ENCODE results near the gene MEA1.

The MEA1 gene

GRCh38 chr6:42970871-42971612, 42.7 kb downstream of the MEA1 start:
- no peak for DNase-seq (ENCODE audit: low read depth)

- no peak for DNase-seq (ENCODE audit: low read depth)
These were observed 43.8 kb downstream of the MEA1 start for GRCh38 chr6:42969934-42970333.

DNA sequence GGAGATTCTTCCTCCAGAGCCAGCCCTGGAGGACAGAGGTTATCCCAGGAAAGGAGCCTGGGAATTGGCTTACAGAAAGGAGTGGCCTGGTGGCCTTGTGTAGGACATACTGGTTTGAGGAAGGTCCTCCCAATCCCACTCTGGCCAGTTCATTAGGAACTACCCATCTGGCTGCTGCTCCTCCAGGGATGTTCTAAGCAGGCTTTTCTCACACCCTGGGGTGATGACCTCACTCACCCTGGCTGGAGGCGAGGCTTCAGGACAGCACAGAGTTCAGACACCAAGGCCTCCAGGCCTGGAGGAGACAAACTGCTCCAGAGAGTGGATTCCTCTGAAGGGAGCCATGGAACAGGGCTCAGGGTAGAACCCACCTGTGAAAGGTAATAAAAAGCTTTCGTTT, 44.3 kb downstream of the MEA1 start:
- DNase-seq (ENCODE audit: low read depth) = no peak

DNA sequence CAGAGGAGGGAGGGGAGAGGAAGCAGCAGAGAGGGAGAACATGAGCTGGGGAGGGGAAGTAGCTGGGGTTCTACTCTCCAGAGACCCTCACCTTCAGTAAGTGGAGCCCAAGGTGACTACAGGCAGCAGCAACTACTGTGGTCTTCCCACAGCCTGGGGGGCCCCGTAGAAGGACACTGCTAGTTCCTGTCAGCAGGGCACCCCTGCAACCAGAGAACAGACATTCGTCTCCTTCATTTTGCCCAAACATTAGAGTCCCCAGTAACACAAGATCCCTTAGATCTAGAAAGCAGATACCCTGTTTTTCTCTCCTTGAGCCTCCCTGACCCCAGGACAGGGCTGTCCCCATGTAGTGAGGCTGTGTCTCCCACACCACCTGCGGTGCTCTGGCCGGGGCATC, 45.0 kb downstream of the MEA1 start:
- DNase-seq (ENCODE audit: low read depth) = no peak

GRCh38 chr6:42968126-42968701, 45.5 kb downstream of the MEA1 start:
- no peak for DNase-seq (ENCODE audit: low read depth)

- no peak for DNase-seq (ENCODE audit: low read depth)
These were observed 46.5 kb downstream of the MEA1 start for GRCh38 chr6:42967228-42967627.

- DNase-seq (ENCODE audit: low read depth) = no peak
These were observed 47.2 kb downstream of the MEA1 start for GRCh38 chr6:42966571-42966970.

DNA sequence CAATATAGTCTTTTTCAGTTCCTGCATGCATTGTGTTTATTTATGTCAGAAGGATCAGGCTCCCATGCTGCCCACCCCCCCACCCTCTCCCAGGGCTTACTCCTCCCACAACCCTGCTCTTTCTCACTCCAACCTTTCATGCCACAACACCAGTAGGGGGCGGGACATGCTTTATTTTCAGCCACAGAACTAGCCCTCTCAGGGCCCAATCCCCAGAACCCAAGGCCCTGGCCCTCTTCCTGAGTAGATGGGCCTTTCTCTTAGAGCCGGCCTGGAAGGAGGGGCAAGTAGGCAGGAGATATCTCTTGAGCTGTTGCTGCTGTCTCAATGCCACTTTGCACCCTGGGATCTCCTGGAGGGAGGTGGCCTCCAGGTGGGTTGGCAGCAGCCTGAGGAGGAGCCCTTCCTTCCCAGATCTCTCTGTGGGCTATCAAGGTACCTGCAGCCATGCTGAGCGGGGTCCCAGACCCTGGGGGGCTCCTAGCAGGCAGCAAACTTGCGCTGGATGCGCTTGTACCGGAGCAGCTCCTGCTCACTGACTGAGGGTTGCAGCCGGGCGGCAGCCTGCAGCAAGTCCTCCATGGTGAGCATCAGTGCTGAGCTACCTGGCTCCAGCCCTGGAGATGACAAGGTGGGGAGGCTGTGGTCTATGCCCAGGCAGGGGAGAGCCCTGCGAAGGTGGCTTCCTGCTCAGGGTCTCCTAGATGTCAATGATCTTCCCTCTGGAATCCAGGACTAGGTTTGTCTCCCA, 49.7 kb downstream of the MEA1 start:
- no peak for DNase-seq (ENCODE audit: low read depth)

- DNase-seq (ENCODE audit: low read depth) = no peak
These were observed 50.4 kb downstream of the MEA1 start for GRCh38 chr6:42963179-42963854.

GRCh38 chr6:42962502-42963178, 51.1 kb downstream of the MEA1 start:
- DNase-seq (ENCODE audit: low read depth) = no peak

DNA sequence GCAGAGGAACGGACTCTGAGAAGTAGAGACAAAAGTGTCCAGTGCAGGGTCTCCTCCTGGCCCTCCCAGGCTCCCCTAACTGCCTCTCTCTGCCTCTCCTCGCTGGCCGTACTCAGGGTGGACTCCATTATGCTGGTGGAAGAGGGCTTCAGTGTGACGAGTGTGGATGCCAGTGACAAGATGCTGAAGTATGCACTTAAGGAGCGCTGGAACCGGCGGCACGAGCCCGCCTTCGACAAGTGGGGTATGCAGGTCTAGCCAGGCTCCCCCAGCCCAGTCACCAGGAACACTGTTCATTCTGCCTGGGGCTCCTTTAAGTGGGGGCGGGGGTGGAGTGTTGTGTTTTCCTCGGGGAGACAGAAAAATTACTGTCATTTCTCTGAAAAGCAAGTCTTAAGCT, 51.6 kb downstream of the MEA1 start:
- no peak for DNase-seq (ENCODE audit: low read depth)
